ENCODE measurements around the gene PIRT. TPM values are rescaled to one million over a fixed set of nuclear protein-coding genes. Genes with fewer than 3 reads are reported as not detected.

PIRT gene
- polyA plus RNA-seq, 1 donor (not counting 4 experiments of a cell fraction or from before 2014, with no cell fraction given), result not detected

- dilution Hi-C loops (cut with MboI; ENCODE audit: extremely low pct_ligation_motif_present, low sequenced_read_pairs), result no loop called here
Measured at GRCh38 chr17:10879190-10879836, 41.4 kb upstream of the PIRT start.

DNA sequence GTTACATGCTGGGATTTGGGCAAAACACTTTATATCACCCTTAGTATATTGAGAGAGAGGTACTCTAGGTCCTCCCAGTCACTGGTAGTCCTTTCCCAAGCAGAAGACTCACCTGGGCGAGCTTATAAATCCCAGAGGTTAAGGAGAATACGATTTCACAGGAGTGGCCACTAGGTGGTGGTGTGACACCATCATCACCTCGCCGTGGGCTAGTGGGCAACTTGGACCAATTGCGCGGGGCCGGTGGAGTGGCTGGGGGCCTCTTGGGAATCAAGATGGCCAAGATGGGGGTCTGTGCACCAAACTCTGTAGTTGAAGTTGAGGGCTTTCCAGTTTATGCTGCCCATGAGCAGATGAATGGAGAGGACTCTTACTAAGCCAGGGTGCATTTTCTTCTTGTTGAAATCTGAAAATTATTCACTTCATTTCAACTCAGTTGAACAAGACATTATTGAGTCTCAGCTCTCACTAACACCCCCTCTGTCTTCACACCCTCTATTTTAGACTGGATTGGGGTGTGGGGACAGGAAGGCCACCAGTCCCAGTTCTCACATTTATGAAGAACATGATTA, 38.2 kb upstream of the PIRT start:
- no peak overlapping the region for H3K4me2 ChIP-seq (ENCODE audit: control insufficient read depth, extremely low read depth, insufficient read depth, low read depth, low read length)
- H3K4me1 ChIP-seq (ENCODE audit: control insufficient read depth, extremely low read depth, insufficient read depth, low read length), result no peaks in the 10 kb centered on the region
- no peaks in the 10 kb centered on the region for H3K79me2 ChIP-seq (ENCODE audit: control insufficient read depth, insufficient read depth, low read length)
- H4K20me1 ChIP-seq (ENCODE audit: control insufficient read depth, extremely low read depth, insufficient read depth, low read length), result no peaks in the 10 kb centered on the region
- H3K9me1 ChIP-seq (ENCODE audit: control insufficient read depth, extremely low read depth, insufficient read depth, low read length), result no peaks in the 10 kb centered on the region
- H3K36me3 ChIP-seq (ENCODE audit: control insufficient read depth in 2 of 2, extremely low read depth in 1 of 2, insufficient read depth in 2 of 2, low read length in 2 of 2), result no peaks in the 10 kb centered on the region
- no peak overlapping the region for H2AFZ ChIP-seq (ENCODE audit: control insufficient read depth, low read length)
- DNase-seq (ENCODE audit: low read depth, low spot score), result no peak
- H3K27ac ChIP-seq (ENCODE audit: control insufficient read depth, insufficient read depth, low read length), result no peak overlapping the region
- H3K27me3 ChIP-seq (ENCODE audit: control insufficient read depth, extremely low read depth, insufficient read depth, low read length), result peaks cover 4% of the 10 kb centered on the region
- H3K9me3 ChIP-seq (ENCODE audit: control insufficient read depth, low read depth, low read length), result no peaks in the 10 kb centered on the region
- H3K4me3 ChIP-seq (ENCODE audit: control insufficient read depth in 2 of 3, extremely low read depth in 1 of 3, insufficient read depth in 2 of 3, low read depth in 1 of 3, low read length in 3 of 3), result no peak overlapping the region
- peak; percentile 67 to 89 (median 78) for TF ChIP-seq CTCF (optimal IDR thresholded peaks at IDR 0.05 in 1 of 3, IDR thresholded peaks at IDR 0.05 in 1 of 3, conservative IDR thresholded peaks at IDR 0.05 in 1 of 3; ENCODE audit: extremely low read depth in 1 of 3, insufficient read depth in 2 of 3, low read length in 3 of 3)
- no peak for TF ChIP-seq EZH2 (IDR thresholded peaks at IDR 0.05; ENCODE audit: low read length)
- FAIRE-seq, result no peak
- dilution Hi-C loops (cut with MboI; ENCODE audit: extremely low pct_ligation_motif_present, low sequenced_read_pairs), result no loop called here
- no peak overlapping the region for H3K9ac ChIP-seq (ENCODE audit: control insufficient read depth, extremely low read depth, insufficient read depth, low read length)

More at GRCh38 chr17:10879190-10879836, 41.4 kb upstream of the PIRT start:
- Histone ChIP-seq H3K4me1 (ENCODE audit: control insufficient read depth, extremely low read depth, insufficient read depth, low read length) (no peaks in the 10 kb centered on the region), H3K27ac (ENCODE audit: control insufficient read depth, insufficient read depth, low read length) (no peak overlapping the region), H3K27me3 (ENCODE audit: control insufficient read depth, extremely low read depth, insufficient read depth, low read length) (no peaks in the 10 kb centered on the region), H3K4me2 (ENCODE audit: control insufficient read depth, extremely low read depth, insufficient read depth, low read depth, low read length) (no peak overlapping the region), H3K4me3 (ENCODE audit: control insufficient read depth in 2 of 3, extremely low read depth in 1 of 3, insufficient read depth in 2 of 3, low read depth in 1 of 3, low read length in 3 of 3) (no peak overlapping the region), H2AFZ (ENCODE audit: control insufficient read depth, low read length) (no peak overlapping the region), H3K9ac (ENCODE audit: control insufficient read depth, extremely low read depth, insufficient read depth, low read length) (no peak overlapping the region), H3K9me1 (ENCODE audit: control insufficient read depth, extremely low read depth, insufficient read depth, low read length) (no peaks in the 10 kb centered on the region), H3K9me3 (ENCODE audit: control insufficient read depth, low read depth, low read length) (no peaks in the 10 kb centered on the region), H3K36me3 (ENCODE audit: control insufficient read depth in 2 of 2, extremely low read depth in 1 of 2, insufficient read depth in 2 of 2, low read length in 2 of 2) (no peaks in the 10 kb centered on the region), H3K79me2 (ENCODE audit: control insufficient read depth, insufficient read depth, low read length) (no peaks in the 10 kb centered on the region), H4K20me1 (ENCODE audit: control insufficient read depth, extremely low read depth, insufficient read depth, low read length) (no peaks in the 10 kb centered on the region)
- TF ChIP-seq CTCF (optimal IDR thresholded peaks at IDR 0.05 in 1 of 3, IDR thresholded peaks at IDR 0.05 in 1 of 3, conservative IDR thresholded peaks at IDR 0.05 in 1 of 3; ENCODE audit: extremely low read depth in 1 of 3, insufficient read depth in 2 of 3, low read length in 3 of 3) (peak; percentile 52 to 86 (median 72)), EZH2 (IDR thresholded peaks at IDR 0.05; ENCODE audit: low read length) (no peak)
- FAIRE-seq (no peak), DNase-seq (ENCODE audit: low read depth, low spot score) (no peak)

Data from keratinocyte (primary cell).